Astrocyte (in vitro differentiated cells and primary cell): ENCODE measurements around the gene POLR2M. TPM values are rescaled to one million over a fixed set of nuclear protein-coding genes. Genes with fewer than 3 reads are reported as not detected.

ENCODE experiments used
- DNase-seq: peaks from one replicate; pipeline ENCODE4 v3.0.0-alpha.2; 2010; ENCODE audit warnings: low read depth
- FAIRE-seq: peaks from 2 replicates; lab custom pipeline; 2011; peaks lifted over from hg19 to GRCh38; lab: Jason Lieb, UNC
- H2AFZ ChIP-seq: 2 replicates; pipeline ENCODE4 v1.6.0; 2012; ENCODE audit warnings: low read depth, low read length, inconsistent platforms
- H3K27ac ChIP-seq: 2 replicates; pipeline ENCODE4 v1.5.1; 2011; ENCODE audit warnings: low read depth, low read length, inconsistent platforms
- H3K27me3 ChIP-seq: 2 replicates; pipeline ENCODE4 v1.6.0; 2011; ENCODE audit warnings: low read length, inconsistent platforms; ENCODE audit not compliant: insufficient read depth
- H3K36me3 ChIP-seq: 2 replicates; pipeline ENCODE4 v1.5.1; 2011; ENCODE audit warnings: low read length, inconsistent platforms; ENCODE audit not compliant: insufficient read depth
- H3K4me1 ChIP-seq: 2 replicates; pipeline ENCODE4 v1.5.1; 2011; ENCODE audit warnings: low read length, inconsistent platforms; ENCODE audit not compliant: insufficient read depth
- H3K4me2 ChIP-seq: 2 replicates; pipeline ENCODE4 v1.6.0; 2012; ENCODE audit warnings: low read length, inconsistent platforms
- H3K4me3 ChIP-seq: 2 replicates; pipeline ENCODE4 v1.5.1; 2011; ENCODE audit warnings: low read depth, mild to moderate bottlenecking, low read length, inconsistent platforms; ENCODE audit not compliant: insufficient read depth
- H3K79me2 ChIP-seq: 2 replicates; pipeline ENCODE4 v1.6.0; 2012; ENCODE audit warnings: mild to moderate bottlenecking, low read length, inconsistent platforms; ENCODE audit not compliant: insufficient read depth
- H3K9ac ChIP-seq: 2 replicates; pipeline ENCODE4 v1.6.0; 2012; ENCODE audit warnings: mild to moderate bottlenecking, low read length, inconsistent platforms
- H3K9me3 ChIP-seq: 2 replicates; pipeline ENCODE4 v1.5.1; 2012; ENCODE audit warnings: low read depth, mild to moderate bottlenecking, low read length, inconsistent platforms; ENCODE audit not compliant: insufficient read depth
- H4K20me1 ChIP-seq: 2 replicates; pipeline ENCODE4 v1.6.0; 2012; ENCODE audit warnings: low read length, inconsistent platforms; ENCODE audit not compliant: insufficient read depth
- H3K27ac Mint-ChIP-seq: one replicate; pipeline ENCODE4 v1.8.0; 2021; ENCODE audit warnings: mild to moderate bottlenecking, mixed read lengths; ENCODE audit not compliant: unreplicated experiment
- H3K27me3 Mint-ChIP-seq: one replicate; pipeline ENCODE4 v1.8.0; 2021; ENCODE audit warnings: low read depth, mixed read lengths; ENCODE audit not compliant: unreplicated experiment
- H3K36me3 Mint-ChIP-seq: one replicate; pipeline ENCODE4 v1.8.0; 2021; ENCODE audit warnings: low read depth, mixed read lengths; ENCODE audit not compliant: unreplicated experiment
- H3K4me1 Mint-ChIP-seq: one replicate; pipeline ENCODE4 v1.8.0; 2021; ENCODE audit warnings: low read depth, mixed read lengths; ENCODE audit not compliant: unreplicated experiment
- H3K4me3 Mint-ChIP-seq: one replicate; pipeline ENCODE4 v1.8.0; 2021; ENCODE audit warnings: mild to moderate bottlenecking, moderate library complexity, mixed read lengths; ENCODE audit not compliant: unreplicated experiment
- H3K9me3 Mint-ChIP-seq: one replicate; pipeline ENCODE4 v1.8.0; 2021; ENCODE audit warnings: mild to moderate bottlenecking, mixed read lengths; ENCODE audit not compliant: unreplicated experiment
- CTCF ChIP-seq: IDR thresholded peaks from 2 replicates; pipeline ENCODE4 v1.5.1; 2011; ENCODE audit warnings: low read depth, mild to moderate bottlenecking, inconsistent platforms, low read length, moderate library complexity; ENCODE audit not compliant: insufficient read depth
- EZH2 ChIP-seq: IDR thresholded peaks from 2 replicates; pipeline ENCODE4 v1.6.1; 2012; ENCODE audit warnings: mild to moderate bottlenecking, low read length, inconsistent platforms; ENCODE audit not compliant: insufficient read depth
- total RNA-seq: library from RNA; stranded (reverse); gene quantifications from 2 replicates; pipeline ENCODE4 v1.2.1, GENCODE V29; 2021

POLR2M gene
- total RNA-seq, 1 donor from 2014 or later: 61.4 TPM

GRCh38 chr15:57730876-57731275, 24.4 kb downstream of the POLR2M start:
- H3K27ac Mint-ChIP-seq: no peak overlapping the region
- no peaks in the 10 kb centered on the region for H3K36me3 Mint-ChIP-seq
- Histone ChIP-seq H3K4me2 (no peak overlapping the region), H2AFZ (no peak overlapping the region), H3K9ac (no peak overlapping the region), H3K36me3 (no peaks in the 10 kb centered on the region), H3K79me2 (no peaks in the 10 kb centered on the region), H3K27me3 (no peaks in the 10 kb centered on the region), H3K27ac (no peak overlapping the region), H4K20me1 (no peaks in the 10 kb centered on the region), H3K4me1 (peaks cover 4% of the 10 kb centered on the region), H3K9me3 (no peaks in the 10 kb centered on the region), H3K4me3 (no peak overlapping the region)
- H3K27me3 Mint-ChIP-seq: peaks cover 5% of the 10 kb centered on the region
- peaks cover 13% of the 10 kb centered on the region for H3K4me1 Mint-ChIP-seq
- H3K9me3 Mint-ChIP-seq: peaks cover 1% of the 10 kb centered on the region
- H3K4me3 Mint-ChIP-seq: no peak overlapping the region
- DNase-seq (no peak), FAIRE-seq (no peak)
- TF ChIP-seq CTCF: no peak
- no peak for TF ChIP-seq EZH2

GRCh38 chr15:57731530-57732103, 25.1 kb downstream of the POLR2M start:
- Histone ChIP-seq H3K79me2 (no peaks in the 10 kb centered on the region), H3K4me3 (no peak overlapping the region), H3K4me2 (no peak overlapping the region), H3K27ac (no peak overlapping the region), H3K27me3 (no peaks in the 10 kb centered on the region), H3K9ac (no peak overlapping the region), H3K9me3 (no peaks in the 10 kb centered on the region), H2AFZ (no peak overlapping the region), H3K36me3 (no peaks in the 10 kb centered on the region), H4K20me1 (no peaks in the 10 kb centered on the region), H3K4me1 (peaks cover 4% of the 10 kb centered on the region)
- Mint-ChIP-seq H3K27me3 (peaks cover 5% of the 10 kb centered on the region), H3K4me1 (peaks cover 9% of the 10 kb centered on the region), H3K9me3 (peaks cover 1% of the 10 kb centered on the region), H3K36me3 (no peaks in the 10 kb centered on the region), H3K4me3 (no peak overlapping the region), H3K27ac (no peak overlapping the region)
- DNase-seq: no peak
- no peak for TF ChIP-seq EZH2
- TF ChIP-seq CTCF: no peak
- FAIRE-seq: no peak

- H3K36me3 Mint-ChIP-seq: no peaks in the 10 kb centered on the region
- no peak overlapping the region for H3K4me3 ChIP-seq
- H3K4me1 ChIP-seq: peaks cover 4% of the 10 kb centered on the region
- H3K27ac ChIP-seq: no peak overlapping the region
- H3K9me3 ChIP-seq: no peaks in the 10 kb centered on the region
- H3K36me3 ChIP-seq: no peaks in the 10 kb centered on the region
- no peaks in the 10 kb centered on the region for H3K79me2 ChIP-seq
- H3K4me2 ChIP-seq: peak overlapping the region; percentile 52
- H3K27me3 ChIP-seq: no peaks in the 10 kb centered on the region
- no peak overlapping the region for H3K9ac ChIP-seq
- H3K9me3 Mint-ChIP-seq: peaks cover 4% of the 10 kb centered on the region
- FAIRE-seq (peak; percentile 55), DNase-seq (peak; percentile 35)
- no peaks in the 10 kb centered on the region for H4K20me1 ChIP-seq
- H3K27ac Mint-ChIP-seq: no peak overlapping the region
- TF ChIP-seq EZH2 (no peak), CTCF (peak; percentile 95)
- peaks cover 8% of the 10 kb centered on the region for H3K4me1 Mint-ChIP-seq
- H2AFZ ChIP-seq: no peak overlapping the region
- H3K27me3 Mint-ChIP-seq: peaks cover 5% of the 10 kb centered on the region
- no peak overlapping the region for H3K4me3 Mint-ChIP-seq
These were observed 26.2 kb downstream of the POLR2M start for GRCh38 chr15:57732526-57733331.
